Nephron progenitor cell (in vitro differentiated cells): ENCODE data around the gene NAA20.

Source experiments
- DNase-seq: peaks from one replicate; pipeline ENCODE4 v3.0.0; 2021
- H3K27ac Mint-ChIP-seq: 2 replicates; pipeline ENCODE4 v1.8.0; 2021; ENCODE audit warnings: mild to moderate bottlenecking, moderate library complexity, mixed read lengths
- H3K27me3 Mint-ChIP-seq: 2 replicates; pipeline ENCODE4 v1.8.0; 2021; ENCODE audit warnings: mild to moderate bottlenecking, low read depth, mixed read lengths; ENCODE audit not compliant: poor library complexity
- H3K36me3 Mint-ChIP-seq: 2 replicates; pipeline ENCODE4 v1.8.0; 2021; ENCODE audit warnings: low read depth, mixed read lengths
- H3K4me1 Mint-ChIP-seq: 2 replicates; pipeline ENCODE4 v1.8.0; 2021; ENCODE audit warnings: mixed read lengths
- H3K4me3 Mint-ChIP-seq: 2 replicates; pipeline ENCODE4 v1.8.0; 2021; ENCODE audit warnings: mild to moderate bottlenecking, moderate library complexity, mixed read lengths
- H3K9me3 Mint-ChIP-seq: 2 replicates; pipeline ENCODE4 v1.8.0; 2021; ENCODE audit warnings: mild to moderate bottlenecking, moderate library complexity, mixed read lengths
- TF ChIP-seq, protein P1 (sequence below): fragments of 200-600 bp; sonication (generic); IDR thresholded peaks from 2 replicates; pipeline ENCODE4 v1.5.0; 2021; ENCODE audit warnings: antibody characterized with exemption

NAA20 gene

DNA sequence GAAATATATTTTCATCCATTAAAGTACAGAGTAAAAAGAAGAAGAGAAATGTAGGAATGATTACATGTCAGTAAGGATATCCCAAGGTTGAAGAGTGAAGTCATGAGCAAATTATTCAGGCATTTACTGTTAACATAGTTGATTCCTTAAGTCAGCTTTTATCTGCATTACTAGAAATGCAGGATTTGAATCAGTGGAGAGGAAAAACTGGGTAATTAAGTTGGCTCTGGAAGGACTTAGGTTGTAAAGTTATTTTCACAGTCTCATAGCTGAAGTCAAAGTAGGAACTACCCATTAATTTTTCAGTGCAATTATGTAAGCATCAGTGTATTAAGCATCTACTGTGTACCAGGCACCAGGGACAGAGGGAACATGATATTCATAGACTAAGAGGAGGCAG is 7.8 kb downstream of the NAA20 start:
- H3K27ac Mint-ChIP-seq = no peak overlapping the region

DNA sequence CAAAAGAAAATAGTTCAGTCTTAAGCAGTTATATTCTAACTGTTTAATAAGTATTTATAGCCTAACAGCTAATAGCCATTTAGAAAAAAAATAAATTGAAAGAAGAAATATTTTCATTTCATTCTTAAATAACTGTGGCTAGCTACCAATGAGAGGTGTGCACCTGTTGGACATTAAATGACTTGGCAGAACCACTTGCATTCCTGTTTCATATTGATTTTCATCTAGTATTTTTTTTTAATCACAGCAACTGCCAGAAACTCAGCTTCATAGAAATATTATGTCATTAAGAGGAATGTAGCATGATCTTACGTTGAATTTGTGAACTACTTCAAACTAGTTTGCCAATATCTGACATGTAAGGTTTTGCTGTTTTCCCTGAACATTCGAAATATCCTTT is 10.1 kb downstream of the NAA20 start:
- Mint-ChIP-seq H3K4me3 (no peak overlapping the region), H3K27me3 (no peaks in the 10 kb centered on the region), H3K36me3 (peaks cover 35% of the 10 kb centered on the region), H3K4me1 (no peaks in the 10 kb centered on the region), H3K27ac (no peak overlapping the region), H3K9me3 (no peaks in the 10 kb centered on the region)
- TF ChIP-seq, protein P1, sequence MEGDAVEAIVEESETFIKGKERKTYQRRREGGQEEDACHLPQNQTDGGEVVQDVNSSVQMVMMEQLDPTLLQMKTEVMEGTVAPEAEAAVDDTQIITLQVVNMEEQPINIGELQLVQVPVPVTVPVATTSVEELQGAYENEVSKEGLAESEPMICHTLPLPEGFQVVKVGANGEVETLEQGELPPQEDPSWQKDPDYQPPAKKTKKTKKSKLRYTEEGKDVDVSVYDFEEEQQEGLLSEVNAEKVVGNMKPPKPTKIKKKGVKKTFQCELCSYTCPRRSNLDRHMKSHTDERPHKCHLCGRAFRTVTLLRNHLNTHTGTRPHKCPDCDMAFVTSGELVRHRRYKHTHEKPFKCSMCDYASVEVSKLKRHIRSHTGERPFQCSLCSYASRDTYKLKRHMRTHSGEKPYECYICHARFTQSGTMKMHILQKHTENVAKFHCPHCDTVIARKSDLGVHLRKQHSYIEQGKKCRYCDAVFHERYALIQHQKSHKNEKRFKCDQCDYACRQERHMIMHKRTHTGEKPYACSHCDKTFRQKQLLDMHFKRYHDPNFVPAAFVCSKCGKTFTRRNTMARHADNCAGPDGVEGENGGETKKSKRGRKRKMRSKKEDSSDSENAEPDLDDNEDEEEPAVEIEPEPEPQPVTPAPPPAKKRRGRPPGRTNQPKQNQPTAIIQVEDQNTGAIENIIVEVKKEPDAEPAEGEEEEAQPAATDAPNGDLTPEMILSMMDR = no peak
- no peak for DNase-seq

More for the DNA sequence above, 7.8 kb downstream of the NAA20 start:
- peaks cover 20% of the 10 kb centered on the region for H3K4me1 Mint-ChIP-seq
- DNase-seq = no peak
- H3K9me3 Mint-ChIP-seq = no peaks in the 10 kb centered on the region
- TF ChIP-seq, protein P1 = no peak
- no peaks in the 10 kb centered on the region for H3K27me3 Mint-ChIP-seq
- no peak overlapping the region for H3K4me3 Mint-ChIP-seq
- peaks cover 25% of the 10 kb centered on the region for H3K36me3 Mint-ChIP-seq

- Mint-ChIP-seq H3K4me3 (no peak overlapping the region), H3K27me3 (no peaks in the 10 kb centered on the region), H3K27ac (no peak overlapping the region), H3K36me3 (peaks cover 39% of the 10 kb centered on the region), H3K9me3 (no peaks in the 10 kb centered on the region), H3K4me1 (no peaks in the 10 kb centered on the region)
- DNase-seq = no peak
- TF ChIP-seq, protein P1 = no peak
Measured at GRCh38 chr20:20031790-20032189, 14.6 kb downstream of the NAA20 start.

DNA sequence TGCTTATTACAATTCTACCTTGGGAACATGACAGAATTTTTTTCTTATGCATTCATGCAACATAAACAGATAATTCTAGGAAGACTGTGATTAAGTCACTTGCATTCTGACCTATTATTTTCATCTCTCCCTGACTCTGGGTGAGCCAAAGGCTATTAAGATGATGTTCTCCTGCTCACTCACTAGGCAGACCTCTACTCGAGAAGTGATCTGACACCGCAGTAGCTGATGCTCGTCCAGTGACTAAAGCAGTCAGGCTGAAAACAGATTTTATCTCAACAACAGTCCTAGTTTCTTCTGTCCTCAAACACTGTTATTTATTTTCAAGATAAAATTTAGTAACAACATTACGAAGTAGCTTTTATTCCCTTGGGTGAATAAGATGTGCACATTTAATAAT is 17.3 kb downstream of the NAA20 start:
- H3K27ac Mint-ChIP-seq = peak overlapping the region; percentile 32
- H3K4me1 Mint-ChIP-seq = no peaks in the 10 kb centered on the region
- no peak for DNase-seq
- H3K36me3 Mint-ChIP-seq = peaks cover 43% of the 10 kb centered on the region
- TF ChIP-seq, protein P1 = no peak
- H3K27me3 Mint-ChIP-seq = no peaks in the 10 kb centered on the region
- H3K9me3 Mint-ChIP-seq = no peaks in the 10 kb centered on the region
- H3K4me3 Mint-ChIP-seq = no peak overlapping the region

GRCh38 chr20:20036756-20037155 is 19.6 kb downstream of the NAA20 start:
- no peak for DNase-seq
- Mint-ChIP-seq H3K27ac (peak overlapping the region; percentile 26), H3K36me3 (peaks cover 47% of the 10 kb centered on the region), H3K4me3 (no peak overlapping the region), H3K4me1 (no peaks in the 10 kb centered on the region), H3K9me3 (no peaks in the 10 kb centered on the region), H3K27me3 (no peaks in the 10 kb centered on the region)
- TF ChIP-seq, protein P1 = no peak

DNA sequence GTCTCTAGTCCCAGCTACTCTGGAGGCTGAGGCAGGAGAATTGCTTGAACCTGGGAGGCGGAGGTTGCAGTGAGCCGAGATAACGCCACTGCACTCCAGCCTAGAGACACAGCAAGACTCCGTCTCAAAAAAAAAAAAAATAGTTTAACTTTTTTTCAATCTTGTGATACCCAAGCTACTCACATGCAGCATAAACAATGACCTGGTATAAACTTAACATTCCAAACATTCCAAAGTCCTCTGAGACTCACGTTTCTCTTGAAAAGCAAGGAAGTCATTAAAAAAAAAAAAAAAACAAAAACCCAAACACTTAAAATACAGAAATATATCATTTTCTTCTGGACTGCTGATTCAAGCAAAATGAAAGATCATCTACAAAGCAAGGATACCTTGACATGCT is 20.8 kb downstream of the NAA20 start:
- H3K27ac Mint-ChIP-seq = no peak overlapping the region
- no peaks in the 10 kb centered on the region for H3K27me3 Mint-ChIP-seq
- no peaks in the 10 kb centered on the region for H3K4me1 Mint-ChIP-seq
- H3K9me3 Mint-ChIP-seq = no peaks in the 10 kb centered on the region
- peaks cover 56% of the 10 kb centered on the region for H3K36me3 Mint-ChIP-seq
- TF ChIP-seq, protein P1 = no peak
- H3K4me3 Mint-ChIP-seq = no peak overlapping the region
- DNase-seq = no peak
